HCT116 (cell line): ENCODE measurements around the gene SELENOK. TPM values are rescaled to one million over a fixed set of nuclear protein-coding genes. Genes with fewer than 3 reads are reported as not detected.
"Not testable (repeated sequence)": the region's sequence is repeated elsewhere in the genome, so short reads cannot be mapped to it uniquely, and the experiment has no call there.

ENCODE experiments used
- ATAC-seq: fragments of 200-7000 bp; cut with Tn5 transposase; 2 replicates; pipeline ENCODE4 v1.9.1; 2020; ENCODE audit warnings: mild to moderate bottlenecking, moderate library complexity
- BruUV-seq: library from RNA; stranded (reverse); fragments of 400-500 nt; replicated peaks from 2 replicates; lab custom pipeline; 2021; lab: Mats Ljungman, UMichigan
- CTCF ChIA-PET: fragments of 300-600 bp; sonication (Branson Sonifier 250); formaldehyde crosslinking; loops from one replicate; lab custom pipeline; 2021; ENCODE audit warnings: antibody characterized with exemption; lab: Charles Lee
- POLR2A ChIA-PET: fragments of 300-600, 350-600 bp; sonication (Branson Sonifier 250); formaldehyde crosslinking; loops from one replicate; lab custom pipeline; 2021; ENCODE audit warnings: antibody characterized with exemption; lab: Charles Lee
- RAD21 ChIA-PET, 2 experiments: fragments of 300-600 bp; sonication (Branson Sonifier 250); formaldehyde crosslinking; loops; one replicate each; lab custom pipeline; 2023; ENCODE audit warnings: low total read pairs in 2 of 2; ENCODE audit not compliant: uncharacterized antibody in 2 of 2, unreplicated experiment in 2 of 2, low non-redundant PET in 1 of 2; lab: Charles Lee
- DNase-seq: peaks from one replicate; pipeline ENCODE4 v3.0.0-alpha.2; 2010; ENCODE audit warnings: low read depth, low spot score
- H2AFZ ChIP-seq: fragments of 200-600 bp; shearing (Covaris generic), sonication (generic); 2 replicates; pipeline ENCODE4 v1.6.1; 2017; ENCODE audit warnings: low read depth, mixed run types, mixed read lengths, antibody characterized with exemption, low read length; ENCODE audit not compliant: poor library complexity, severe bottlenecking
- H3K27ac ChIP-seq: 2 replicates; pipeline ENCODE4 v1.5.1; 2012; ENCODE audit warnings: low read depth, low read length
- H3K27me3 ChIP-seq: fragments of 200-600 bp; sonication (generic); 2 replicates; pipeline ENCODE4 v1.6.1; 2016; ENCODE audit warnings: mixed run types, low read length, mixed read lengths; ENCODE audit not compliant: insufficient read depth
- H3K36me3 ChIP-seq, 2 experiments: fragments of 200-500 bp in 1 of 2; fragments of 200-600 bp in 1 of 2; sonication (Bioruptor generic) in 1 of 2; sonication (generic) in 1 of 2; 2 replicates each; pipeline versions ENCODE4 v1.5.1 to v1.6.1; 2014 to 2016; ENCODE audit warnings: low read length in 2 of 2, inconsistent platforms in 1 of 2, mixed read lengths in 1 of 2, mixed run types in 1 of 2; ENCODE audit not compliant: insufficient read depth in 2 of 2, control insufficient read depth in 1 of 2
- H3K4me1 ChIP-seq, 2 experiments: fragments of 200-600 bp in 1 of 2; sonication (generic) in 1 of 2; 2 replicates each; pipeline versions ENCODE4 v1.5.1 to v1.6.1; 2012 to 2017; ENCODE audit warnings: low read length in 2 of 2, inconsistent platforms in 1 of 2, mild to moderate bottlenecking in 1 of 2, mixed read lengths in 1 of 2, mixed run types in 1 of 2, moderate library complexity in 1 of 2; ENCODE audit not compliant: insufficient read depth in 2 of 2, control insufficient read depth in 1 of 2
- H3K4me2 ChIP-seq: fragments of 200-600 bp; sonication (generic); 2 replicates; pipeline ENCODE4 v1.6.1; 2017; ENCODE audit warnings: mixed run types, low read length, mixed read lengths
- H3K4me3 ChIP-seq, 2 experiments: fragments of 200-600 bp in 1 of 2; sonication (generic) in 1 of 2; replicated peaks in 1 of 2; 2 replicates each; pipeline ENCODE4 v1.5.1; 2011 to 2016; ENCODE audit warnings: low read length in 2 of 2, control low read depth in 1 of 2, low read depth in 1 of 2, mild to moderate bottlenecking in 1 of 2, mixed read lengths in 1 of 2, mixed run types in 1 of 2
- H3K79me2 ChIP-seq: fragments of 200-600 bp; sonication (generic); 2 replicates; pipeline ENCODE4 v1.6.1; 2017; ENCODE audit warnings: mild to moderate bottlenecking, mixed run types, low read length, moderate library complexity, mixed read lengths; ENCODE audit not compliant: insufficient read depth
- H3K9ac ChIP-seq: fragments of 200-600 bp; sonication (generic); 2 replicates; pipeline ENCODE4 v1.6.1; 2016; ENCODE audit warnings: low read length, mixed read lengths
- H3K9me2 ChIP-seq: fragments of 200-600 bp; sonication (generic), shearing (Covaris generic); 2 replicates; pipeline ENCODE4 v1.6.1; 2017; ENCODE audit warnings: mixed run types, mild to moderate bottlenecking, moderate library complexity; ENCODE audit not compliant: insufficient read depth
- H3K9me3 ChIP-seq, 2 experiments: fragments of 200-500 bp in 1 of 2; fragments of 200-600 bp in 1 of 2; sonication (Bioruptor generic) in 1 of 2; sonication (generic) in 1 of 2; 2 replicates each; pipeline ENCODE4 v1.6.1; 2014 to 2017; ENCODE audit warnings: low read length in 2 of 2, mixed read lengths in 2 of 2, inconsistent platforms in 1 of 2, low read depth in 1 of 2, mild to moderate bottlenecking in 1 of 2, mixed run types in 1 of 2, moderate library complexity in 1 of 2; ENCODE audit not compliant: control insufficient read depth in 1 of 2, insufficient read depth in 1 of 2
- H4K20me1 ChIP-seq: fragments of 200-600 bp; sonication (generic), shearing (Covaris generic); 2 replicates; pipeline ENCODE4 v1.6.1; 2017; ENCODE audit warnings: mixed run types, mild to moderate bottlenecking, moderate library complexity; ENCODE audit not compliant: insufficient read depth
- CEBPB ChIP-seq: IDR thresholded peaks from 2 replicates; pipeline ENCODE4 v1.6.1; 2012; ENCODE audit warnings: low read depth
- EGR1 ChIP-seq: IDR thresholded peaks from 2 replicates; pipeline ENCODE4 v1.6.1; 2012; ENCODE audit warnings: low read depth
- EZH2 ChIP-seq: fragments of 200-600 bp; sonication (generic); IDR thresholded peaks from 2 replicates; pipeline ENCODE4 v1.6.1; 2017; ENCODE audit warnings: antibody characterized with exemption, mixed run types
- RAD21 ChIP-seq: IDR thresholded peaks from 2 replicates; pipeline ENCODE4 v1.6.1; 2012; ENCODE audit warnings: low read depth, mild to moderate bottlenecking
- ZBTB33 ChIP-seq: IDR thresholded peaks from 2 replicates; pipeline ENCODE4 v1.6.1; 2011; ENCODE audit warnings: mild to moderate bottlenecking, low read length, moderate library complexity; ENCODE audit not compliant: insufficient replicate concordance; ENCODE audit errors: extremely low read depth
- ZNF274 ChIP-seq: fragments of 200-500 bp; sonication (Bioruptor generic); IDR thresholded peaks from 2 replicates; pipeline ENCODE4 v1.6.1; 2014; ENCODE audit warnings: mild to moderate bottlenecking, low read depth, low read length, inconsistent platforms
- intact Hi-C: fragments of 100-400 bp; cut with micrococcal nuclease; formaldehyde crosslinking; loops from 2 replicates; pipeline ENCODE4 v1.10.0; 2022
- total RNA-seq: library from RNA; stranded (reverse); gene quantifications from one replicate; pipeline ENCODE4 v1.2.1, GENCODE V29; 2021; ENCODE audit not compliant: unreplicated experiment

SELENOK gene
- total RNA-seq, 1 experiment from 2014 or later: 35.1 TPM

- no TSS peak for BruUV-seq
- TF ChIP-seq EZH2 (no peak), CEBPB (no peak), ZBTB33 (no peak), ZNF274 (no peak), RAD21 (no peak), EGR1 (no peak)
- POLR2A ChIA-PET: no interaction called here
- Histone ChIP-seq H3K4me3 (no peak overlapping the region), H3K79me2 (no peaks in the 10 kb centered on the region), H3K9ac (no peak overlapping the region), H4K20me1 (no peaks in the 10 kb centered on the region), H3K4me1 (no peaks in the 10 kb centered on the region), H3K27ac (no peak overlapping the region), H3K4me2 (no peak overlapping the region), H2AFZ (no peak overlapping the region), H3K9me2 (no peaks in the 10 kb centered on the region), H3K36me3 (no peaks in the 10 kb centered on the region), H3K9me3 (no peaks in the 10 kb centered on the region), H3K27me3 (0 out of 2 replicates have a peak, but pooled peaks cover under 1% of the 10 kb centered on the region)
- RAD21 ChIA-PET: no interaction called here
- CTCF ChIA-PET: no interaction called here
- DNase-seq (no peak), ATAC-seq (no peak)
- intact Hi-C loops: loop anchor here (5.0 to 10.0 kb wide), 2 partner anchors 492 to 1249 kb away; no protein-coding TSS in a partner anchor
These were observed 43.7 kb upstream of the SELENOK start for GRCh38 chr3:53935283-53935901.

- H3K9me2 ChIP-seq, POLR2A ChIA-PET, H3K79me2 ChIP-seq, BruUV-seq, RAD21 ChIA-PET, intact Hi-C loops, H3K27me3 ChIP-seq, H3K9me3 ChIP-seq, H3K4me1 ChIP-seq, H2AFZ ChIP-seq, H4K20me1 ChIP-seq, H3K36me3 ChIP-seq, DNase-seq: not testable (repeated sequence)
- Histone ChIP-seq H3K27ac (peak overlapping the region; percentile 59), H3K4me3 (peak overlapping the region; percentile 42 to 45), H3K9ac (peak overlapping the region; percentile 34), H3K4me2 (peak overlapping the region; percentile 54)
- CTCF ChIA-PET: interaction anchor here (1.2 kb wide), 1 partner anchor 9 kb away, joined by 4 read pairs; no protein-coding TSS in a partner anchor
- peak; percentile 49; the same call in 1 of the 2 replicates for ATAC-seq
These were observed 35.7 kb upstream of the SELENOK start for GRCh38 chr3:53927208-53927872.
